22Rv1 (cell line): ENCODE measurements around the gene BCAP29.

Experiments
- CTCF ChIP-seq: fragments of 450-650 bp; IDR thresholded peaks from 2 replicates; pipeline ENCODE4 v1.5.1; 2017; ENCODE audit warnings: mild to moderate bottlenecking
- ZFX ChIP-seq: fragments of 450-650 bp; IDR thresholded peaks from 2 replicates; pipeline ENCODE4 v1.6.1; 2017; ENCODE audit warnings: antibody characterized with exemption, borderline replicate concordance

GRCh38 chr7:107627002-107627401 is 47.0 kb downstream of the BCAP29 start:
- TF ChIP-seq CTCF: no peak
- no peak for TF ChIP-seq ZFX
